Inferior parietal cortex (tissue), 1 donor: ENCODE results near the gene TNFAIP2.

ENCODE experiments used
- DNase-seq: peaks from one replicate; pipeline ENCODE4 v3.0.0-alpha.2; 2016; ENCODE audit errors: extremely low spot score

Gene TNFAIP2

GRCh38 chr14:103093856-103094405 is 29.3 kb upstream of the TNFAIP2 start:
- DNase-seq: no peak

GRCh38 chr14:103094406-103095209 is 28.7 kb upstream of the TNFAIP2 start, which contains the start of gene EXOC3L4:
Gene EXOC3L4, plus strand, starts transcription at chr14:103094725. Its CDS starts 5,495 bp downstream, at chr14:103100220.
- no peak for DNase-seq

- DNase-seq: no peak
These were observed 28.0 kb upstream of the TNFAIP2 start for GRCh38 chr14:103095210-103095778.

- DNase-seq: no peak
These were observed 26.9 kb upstream of the TNFAIP2 start for GRCh38 chr14:103096387-103096786.

- no peak for DNase-seq
These were observed 25.8 kb upstream of the TNFAIP2 start for GRCh38 chr14:103097244-103097993.

GRCh38 chr14:103097994-103098957 is 25.0 kb upstream of the TNFAIP2 start:
- DNase-seq: no peak

- no peak for DNase-seq
These were observed 24.1 kb upstream of the TNFAIP2 start for GRCh38 chr14:103099081-103099732.

GRCh38 chr14:103099733-103100280 is 23.5 kb upstream of the TNFAIP2 start:
- DNase-seq: no peak

GRCh38 chr14:103100281-103101121 is 22.8 kb upstream of the TNFAIP2 start:
- no peak for DNase-seq

- DNase-seq: no peak
These were observed 21.9 kb upstream of the TNFAIP2 start for GRCh38 chr14:103101257-103101962.

GRCh38 chr14:103101963-103102688 is 21.1 kb upstream of the TNFAIP2 start:
- DNase-seq: no peak

- no peak for DNase-seq
These were observed 20.5 kb upstream of the TNFAIP2 start for GRCh38 chr14:103102689-103103260.

- DNase-seq: no peak
These were observed 19.5 kb upstream of the TNFAIP2 start for GRCh38 chr14:103103461-103104388.

GRCh38 chr14:103104389-103104653 is 18.9 kb upstream of the TNFAIP2 start:
- DNase-seq: no peak

GRCh38 chr14:103104654-103105452 is 18.4 kb upstream of the TNFAIP2 start:
- peak; percentile 55 for DNase-seq

GRCh38 chr14:103105580-103106150 is 17.6 kb upstream of the TNFAIP2 start:
- no peak for DNase-seq
